ENCODE results near the gene ACHE.

ACHE gene

GRCh38 chr7:100854146-100854895 is 41.4 kb downstream of the ACHE start:
- no peaks in the 10 kb centered on the region for H3K36me3 ChIP-seq (ENCODE audit: insufficient read depth, low read length)
- H3K9ac ChIP-seq (ENCODE audit: low read depth, low read length): no peak overlapping the region
- H3K4me1 ChIP-seq (ENCODE audit: insufficient read depth, low read length): no peaks in the 10 kb centered on the region; the same call in 1 of the 2 replicates
- no peaks in the 10 kb centered on the region for H3K9me3 ChIP-seq (ENCODE audit: control insufficient read depth, insufficient read depth, low read length)

GRCh38 chr7:100852048-100852872 is 43.4 kb downstream of the ACHE start, which contains the start of gene SLC12A9:
Gene SLC12A9, plus strand, starts transcription at chr7:100852713. Its CDS starts 1,485 bp downstream, at chr7:100854198.
- Histone ChIP-seq H3K9me3 (ENCODE audit: control insufficient read depth, insufficient read depth, low read length) (no peaks in the 10 kb centered on the region), H3K4me1 (ENCODE audit: insufficient read depth, low read length) (no peaks in the 10 kb centered on the region; the same call in 1 of the 2 replicates), H3K36me3 (ENCODE audit: insufficient read depth, low read length) (no peaks in the 10 kb centered on the region), H3K9ac (ENCODE audit: low read depth, low read length) (peak within 1 kb of the TSS; percentile 90)

- H3K36me3 ChIP-seq (ENCODE audit: insufficient read depth, low read length): no peaks in the 10 kb centered on the region
These were observed 48.3 kb downstream of the ACHE start for GRCh38 chr7:100847360-100847759.

DNA sequence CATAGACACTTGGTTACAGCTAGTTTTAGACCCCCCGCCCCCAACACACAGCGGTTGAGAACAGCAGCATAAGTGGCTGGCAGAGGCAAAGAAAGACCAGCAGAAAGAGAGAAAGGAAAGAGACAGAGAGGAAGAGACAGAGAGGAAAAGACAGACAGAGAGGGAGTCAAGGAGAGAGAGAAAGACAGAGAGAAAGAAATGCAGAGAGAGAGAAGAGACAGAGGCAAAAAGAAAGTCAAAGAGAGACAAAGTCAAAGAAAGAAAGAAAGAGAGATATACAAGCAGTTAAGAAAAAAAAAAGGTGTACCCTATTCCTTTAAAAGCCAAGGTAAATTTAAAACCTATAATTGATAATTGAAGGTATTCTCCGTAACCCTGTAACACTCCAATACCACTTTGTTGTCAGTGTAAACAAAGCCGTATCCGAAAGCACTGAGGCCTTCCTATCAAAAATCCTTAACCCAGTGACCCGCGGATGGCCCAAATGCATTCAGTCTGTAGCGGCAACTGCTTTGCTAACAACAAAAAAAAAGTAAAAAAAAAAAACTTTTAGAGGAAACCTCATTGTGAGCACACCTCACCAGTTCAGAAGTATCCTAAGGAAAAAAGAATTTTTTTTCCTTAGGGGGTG is 55.1 kb downstream of the ACHE start:
- Histone ChIP-seq H3K9ac (ENCODE audit: low read depth, low read length) (no peak overlapping the region), H3K9me3 (ENCODE audit: control insufficient read depth, insufficient read depth, low read length) (no peaks in the 10 kb centered on the region), H3K4me1 (ENCODE audit: insufficient read depth, low read length) (peaks cover 3% of the 10 kb centered on the region), H3K36me3 (ENCODE audit: insufficient read depth, low read length) (no peaks in the 10 kb centered on the region)

More at GRCh38 chr7:100847360-100847759, 48.3 kb downstream of the ACHE start:
- no peaks in the 10 kb centered on the region for H3K9me3 ChIP-seq (ENCODE audit: control insufficient read depth, insufficient read depth, low read length)
- no peaks in the 10 kb centered on the region for H3K4me1 ChIP-seq (ENCODE audit: insufficient read depth, low read length)
- H3K9ac ChIP-seq (ENCODE audit: low read depth, low read length): no peak overlapping the region
